ENCODE data around the gene CELF1.

DNA sequence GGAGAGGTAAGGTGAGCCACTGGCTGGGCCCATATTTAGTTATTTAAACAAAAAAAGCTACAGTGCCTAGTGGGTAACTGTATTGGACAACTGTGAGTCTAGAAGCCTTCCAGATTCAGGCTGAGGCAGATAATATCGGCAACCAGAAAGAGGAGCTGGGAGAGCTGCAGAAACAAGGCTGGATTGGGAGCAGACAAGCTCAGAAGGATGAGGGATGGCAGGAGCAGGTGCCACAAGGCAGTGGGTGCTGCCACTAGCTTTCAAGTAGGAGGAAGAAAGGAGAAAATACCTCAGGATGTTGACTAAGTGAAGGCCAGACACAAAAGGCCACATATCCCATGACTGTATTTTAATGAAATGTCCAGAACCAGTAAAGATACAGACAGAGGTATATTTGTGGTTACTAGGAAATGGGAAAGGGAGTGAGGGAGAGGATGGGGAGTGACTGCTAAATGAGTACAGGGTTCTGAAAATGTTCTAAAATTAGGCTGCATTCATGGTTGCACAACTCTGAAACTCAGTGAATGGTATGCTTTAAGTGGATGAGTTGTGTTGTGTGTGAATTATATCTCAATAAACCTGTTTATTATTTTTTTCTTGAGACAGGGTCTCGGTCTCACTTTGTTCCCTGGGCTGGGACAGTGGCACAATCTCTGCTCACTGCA, 92.2 kb downstream of the CELF1 start:
- TF ChIP-seq, protein P1, sequence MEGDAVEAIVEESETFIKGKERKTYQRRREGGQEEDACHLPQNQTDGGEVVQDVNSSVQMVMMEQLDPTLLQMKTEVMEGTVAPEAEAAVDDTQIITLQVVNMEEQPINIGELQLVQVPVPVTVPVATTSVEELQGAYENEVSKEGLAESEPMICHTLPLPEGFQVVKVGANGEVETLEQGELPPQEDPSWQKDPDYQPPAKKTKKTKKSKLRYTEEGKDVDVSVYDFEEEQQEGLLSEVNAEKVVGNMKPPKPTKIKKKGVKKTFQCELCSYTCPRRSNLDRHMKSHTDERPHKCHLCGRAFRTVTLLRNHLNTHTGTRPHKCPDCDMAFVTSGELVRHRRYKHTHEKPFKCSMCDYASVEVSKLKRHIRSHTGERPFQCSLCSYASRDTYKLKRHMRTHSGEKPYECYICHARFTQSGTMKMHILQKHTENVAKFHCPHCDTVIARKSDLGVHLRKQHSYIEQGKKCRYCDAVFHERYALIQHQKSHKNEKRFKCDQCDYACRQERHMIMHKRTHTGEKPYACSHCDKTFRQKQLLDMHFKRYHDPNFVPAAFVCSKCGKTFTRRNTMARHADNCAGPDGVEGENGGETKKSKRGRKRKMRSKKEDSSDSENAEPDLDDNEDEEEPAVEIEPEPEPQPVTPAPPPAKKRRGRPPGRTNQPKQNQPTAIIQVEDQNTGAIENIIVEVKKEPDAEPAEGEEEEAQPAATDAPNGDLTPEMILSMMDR (optimal IDR thresholded peaks at IDR 0.05 in 1 of 3, IDR thresholded peaks at IDR 0.05 in 1 of 3, conservative IDR thresholded peaks at IDR 0.05 in 1 of 3; ENCODE audit: extremely low read depth in 1 of 3, insufficient read depth in 2 of 3, low read length in 3 of 3), result no peak
- no peak for TF ChIP-seq EZH2 (IDR thresholded peaks at IDR 0.05; ENCODE audit: low read length)

Data from keratinocyte (primary cell).